CD14-positive monocyte (primary cell): ENCODE measurements around the gene RPUSD3. TPM values are rescaled to one million over a fixed set of nuclear protein-coding genes. Genes with fewer than 3 reads are reported as not detected.
"Not testable (repeated sequence)": the region's sequence is repeated elsewhere in the genome, so short reads cannot be mapped to it uniquely, and the experiment has no call there.

ENCODE experiments used
- DNase-seq, 3 donors: peaks; one replicate each; pipeline ENCODE4 v3.0.0-alpha.2; 2011 to 2022
- H2AFZ ChIP-seq: 2 replicates; pipeline ENCODE4 v1.6.0; 2012; ENCODE audit warnings: mild to moderate bottlenecking, low read depth, low read length, inconsistent platforms; ENCODE audit not compliant: insufficient read depth, poor library complexity, severe bottlenecking
- H3K27ac ChIP-seq, 2 donors: 1 replicate in 1 of 2; 2 replicates in 1 of 2; pipeline ENCODE4 v1.5.1; 2012 to 2013; ENCODE audit warnings: low read length in 2 of 2, control low read depth in 1 of 2, inconsistent platforms in 1 of 2, low read depth in 1 of 2, mild to moderate bottlenecking in 1 of 2
- H3K27me3 ChIP-seq, 2 donors: one replicate each; pipeline versions ENCODE4 v1.6.0 to v1.6.1; 2011 to 2013; ENCODE audit warnings: low read length in 2 of 2; ENCODE audit not compliant: control insufficient read depth in 2 of 2, insufficient read depth in 2 of 2
- H3K36me3 ChIP-seq, 2 donors: replicated peaks in 1 of 2; 1 replicate in 1 of 2; 2 replicates in 1 of 2; pipeline versions ENCODE4 v1.5.1 to v1.6.1; 2012 to 2013; ENCODE audit warnings: low read length in 2 of 2, control low read depth in 1 of 2, inconsistent platforms in 1 of 2, mild to moderate bottlenecking in 1 of 2; ENCODE audit not compliant: insufficient read depth in 2 of 2, control insufficient read depth in 1 of 2
- H3K4me1 ChIP-seq, 2 donors: 1 replicate in 1 of 2; 2 replicates in 1 of 2; pipeline versions ENCODE4 v1.5.1 to v1.6.1; 2012 to 2013; ENCODE audit warnings: low read length in 2 of 2, control low read depth in 1 of 2, inconsistent platforms in 1 of 2, mild to moderate bottlenecking in 1 of 2, moderate library complexity in 1 of 2; ENCODE audit not compliant: insufficient read depth in 2 of 2, control insufficient read depth in 1 of 2
- H3K4me2 ChIP-seq: replicated peaks from 2 replicates; pipeline ENCODE3; 2012; ENCODE audit warnings: low read length, moderate library complexity, mild to moderate bottlenecking; ENCODE audit not compliant: poor library complexity, severe bottlenecking; ENCODE audit errors: extremely low read depth
- H3K4me3 ChIP-seq, 3 experiments: fragments of 200-600 bp in 1 of 3; sonication (generic) in 1 of 3; replicated peaks in 1 of 3; 1 replicate in 2 of 3; 2 replicates in 1 of 3; pipeline ENCODE4 v1.5.1; 2011 to 2013; ENCODE audit warnings: low read length in 3 of 3, mild to moderate bottlenecking in 3 of 3, control low read depth in 2 of 3, low read depth in 2 of 3, inconsistent platforms in 1 of 3, moderate library complexity in 1 of 3
- H3K79me2 ChIP-seq: 2 replicates; pipeline ENCODE4 v1.6.0; 2012; ENCODE audit warnings: mild to moderate bottlenecking, control low read depth, inconsistent platforms, low read length, moderate library complexity; ENCODE audit not compliant: insufficient read depth
- H3K9ac ChIP-seq: 2 replicates; pipeline ENCODE4 v1.6.0; 2017; ENCODE audit warnings: low read length, mild to moderate bottlenecking; ENCODE audit not compliant: insufficient read depth, poor library complexity, severe bottlenecking
- H3K9me3 ChIP-seq, 2 donors: replicated peaks in 1 of 2; 1 replicate in 1 of 2; 2 replicates in 1 of 2; pipeline versions ENCODE4 v1.5.1 to v1.6.1; 2012 to 2013; ENCODE audit warnings: low read length in 2 of 2, control low read depth in 1 of 2; ENCODE audit not compliant: control insufficient read depth in 1 of 2, insufficient read depth in 1 of 2
- H4K20me1 ChIP-seq: 2 replicates; pipeline ENCODE4 v1.6.0; 2012; ENCODE audit warnings: mild to moderate bottlenecking, low read length, control low read depth, moderate library complexity; ENCODE audit not compliant: insufficient read depth
- H3K27ac Mint-ChIP-seq, 7 donors: one replicate each; pipeline ENCODE4 v1.8.0; 2020; ENCODE audit warnings: mild to moderate bottlenecking in 7 of 7, mixed read lengths in 7 of 7, moderate library complexity in 6 of 7, inconsistent platforms in 2 of 7
- H3K27me3 Mint-ChIP-seq, 3 donors: one replicate each; pipeline ENCODE4 v1.8.0; 2021 to 2022; ENCODE audit warnings: low read depth in 3 of 3, mild to moderate bottlenecking in 3 of 3, mixed read lengths in 3 of 3, moderate library complexity in 3 of 3, inconsistent platforms in 1 of 3
- H3K36me3 Mint-ChIP-seq, 2 donors: one replicate each; pipeline ENCODE4 v1.8.0; 2020; ENCODE audit warnings: mixed read lengths in 2 of 2, inconsistent platforms in 1 of 2, mild to moderate bottlenecking in 1 of 2
- H3K4me1 Mint-ChIP-seq: one replicate; pipeline ENCODE4 v1.8.0; 2020; ENCODE audit warnings: mild to moderate bottlenecking, mixed read lengths
- H3K4me3 Mint-ChIP-seq, 2 donors: one replicate each; pipeline ENCODE4 v1.8.0; 2020; ENCODE audit warnings: mild to moderate bottlenecking in 2 of 2, mixed read lengths in 2 of 2, moderate library complexity in 1 of 2
- H3K9me3 Mint-ChIP-seq, 7 donors: one replicate each; pipeline ENCODE4 v1.8.0; 2020 to 2022; ENCODE audit warnings: mixed read lengths in 7 of 7, mild to moderate bottlenecking in 6 of 7, moderate library complexity in 6 of 7, inconsistent platforms in 2 of 7
- CTCF ChIP-seq: fragments of 200-600 bp; IDR thresholded peaks from one replicate; pipeline ENCODE4 v1.8.0; 2022; ENCODE audit warnings: antibody characterized with exemption, mild to moderate bottlenecking
- WGBS: methylation state at CpG from one replicate; pipeline ENCODE4 v1.1.5; 2013; ENCODE audit warnings: missing lambda C conversion rate; ENCODE audit not compliant: insufficient coverage; 5-methylcytosine and 5-hydroxymethylcytosine counted together
- intact Hi-C, 2 donors: fragments of 100-400 bp; cut with micrococcal nuclease; formaldehyde crosslinking; loops; one replicate each; pipeline versions ENCODE4 v1.15.0 to v1.15.1; 2023
- polyA plus RNA-seq, 3 donors: library from polyadenylated mRNA; depleted of rRNA in 1 of 3; unstranded in 2 of 3; stranded (reverse) in 1 of 3; fragments of 300-500 nt in 2 of 3; fragments of >200 nt in 1 of 3; fragmentation: Illumina TruSeq in 2 of 3; gene quantifications; 1 replicate in 2 of 3; 2 replicates in 1 of 3; pipeline ENCODE4 v1.2.3, GENCODE V29; 2012 to 2021

Gene RPUSD3
- polyA plus RNA-seq, 3 donors = 42.6 to 51.5 (median 43.4) TPM

GRCh38 chr3:9876991-9877390, 33.2 kb upstream of the RPUSD3 start:
- TF ChIP-seq CTCF = no peak
- H3K36me3 ChIP-seq = no peaks in the 10 kb centered on the region
- no peak overlapping the region for H3K27ac ChIP-seq
- H3K4me1 ChIP-seq = no peaks in the 10 kb centered on the region
- H3K4me3 Mint-ChIP-seq = no peak overlapping the region
- H3K4me3 ChIP-seq = no peak overlapping the region
- intact Hi-C loops = no loop called here
- H3K27me3 Mint-ChIP-seq = peaks cover 0 to 3% (median 1%) of the 10 kb centered on the region in 3 donors
- no peaks in the 10 kb centered on the region for H4K20me1 ChIP-seq
- DNase-seq = no peak
- WGBS = 97% methylated on average over 11 of the region's 12 CpGs
- no peaks in the 10 kb centered on the region for H3K9me3 ChIP-seq
- H3K4me1 Mint-ChIP-seq = no peaks in the 10 kb centered on the region
- no peaks in the 10 kb centered on the region for H3K27me3 ChIP-seq
- H3K9ac ChIP-seq = no peak overlapping the region
- H2AFZ ChIP-seq = no peak overlapping the region
- H3K27ac Mint-ChIP-seq = no peak overlapping the region
- H3K79me2 ChIP-seq = no peaks in the 10 kb centered on the region
- H3K9me3 Mint-ChIP-seq = peaks cover 0 to 1% (median 0%) of the 10 kb centered on the region in 7 donors
- H3K4me2 ChIP-seq = no peak overlapping the region
- H3K36me3 Mint-ChIP-seq = no peaks in the 10 kb centered on the region

- H3K79me2 ChIP-seq, H3K4me1 Mint-ChIP-seq, H3K27ac ChIP-seq, H3K27ac Mint-ChIP-seq, DNase-seq, H4K20me1 ChIP-seq, H3K36me3 Mint-ChIP-seq, H3K9me3 Mint-ChIP-seq, H3K27me3 Mint-ChIP-seq, H3K9me3 ChIP-seq, H3K4me3 ChIP-seq, H3K36me3 ChIP-seq, H3K4me1 ChIP-seq, H2AFZ ChIP-seq, H3K4me3 Mint-ChIP-seq, H3K4me2 ChIP-seq, H3K27me3 ChIP-seq, intact Hi-C loops, H3K9ac ChIP-seq: not testable (repeated sequence)
- WGBS = 100% methylated on average over 2 of the region's 4 CpGs
Observed at GRCh38 chr3:9876255-9876654, 32.4 kb upstream of the RPUSD3 start.
